ENCODE measurements around the gene TMEM98.
"Not testable (repeated sequence)": the region's sequence is repeated elsewhere in the genome, so short reads cannot be mapped to it uniquely, and the experiment has no call there.

TMEM98 gene

DNA sequence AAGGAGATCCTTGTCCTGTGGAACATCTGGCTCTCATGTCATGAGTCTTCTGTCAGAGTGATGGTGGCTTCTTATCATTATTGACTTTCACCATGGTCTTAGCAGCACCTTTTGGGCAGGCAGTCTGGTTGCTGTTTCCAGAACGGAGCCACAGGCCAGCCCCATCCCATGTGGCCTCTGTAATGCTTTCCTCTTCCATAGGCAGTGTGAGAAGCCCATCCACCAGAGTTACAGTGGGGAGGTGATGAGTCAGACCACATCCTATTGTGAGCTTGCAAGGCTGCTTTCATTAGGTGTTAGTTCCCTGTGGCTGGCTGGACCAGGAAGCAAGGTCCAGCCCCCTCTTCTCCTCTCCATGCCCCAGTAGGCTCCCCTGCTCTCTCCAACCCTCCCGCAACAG is 32.9 kb downstream of the TMEM98 start:
- H3K27ac ChIP-seq: no peak overlapping the region
- POLR2A ChIA-PET (ENCODE audit: low non-redundant PET): no interaction called here
- TF ChIP-seq, protein P1, sequence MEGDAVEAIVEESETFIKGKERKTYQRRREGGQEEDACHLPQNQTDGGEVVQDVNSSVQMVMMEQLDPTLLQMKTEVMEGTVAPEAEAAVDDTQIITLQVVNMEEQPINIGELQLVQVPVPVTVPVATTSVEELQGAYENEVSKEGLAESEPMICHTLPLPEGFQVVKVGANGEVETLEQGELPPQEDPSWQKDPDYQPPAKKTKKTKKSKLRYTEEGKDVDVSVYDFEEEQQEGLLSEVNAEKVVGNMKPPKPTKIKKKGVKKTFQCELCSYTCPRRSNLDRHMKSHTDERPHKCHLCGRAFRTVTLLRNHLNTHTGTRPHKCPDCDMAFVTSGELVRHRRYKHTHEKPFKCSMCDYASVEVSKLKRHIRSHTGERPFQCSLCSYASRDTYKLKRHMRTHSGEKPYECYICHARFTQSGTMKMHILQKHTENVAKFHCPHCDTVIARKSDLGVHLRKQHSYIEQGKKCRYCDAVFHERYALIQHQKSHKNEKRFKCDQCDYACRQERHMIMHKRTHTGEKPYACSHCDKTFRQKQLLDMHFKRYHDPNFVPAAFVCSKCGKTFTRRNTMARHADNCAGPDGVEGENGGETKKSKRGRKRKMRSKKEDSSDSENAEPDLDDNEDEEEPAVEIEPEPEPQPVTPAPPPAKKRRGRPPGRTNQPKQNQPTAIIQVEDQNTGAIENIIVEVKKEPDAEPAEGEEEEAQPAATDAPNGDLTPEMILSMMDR (conservative IDR thresholded peaks at IDR 0.05; ENCODE audit: low read depth): no peak
- CTCF ChIA-PET: no interaction called here
- DNase-seq (ENCODE audit: low spot score): no peak

DNA sequence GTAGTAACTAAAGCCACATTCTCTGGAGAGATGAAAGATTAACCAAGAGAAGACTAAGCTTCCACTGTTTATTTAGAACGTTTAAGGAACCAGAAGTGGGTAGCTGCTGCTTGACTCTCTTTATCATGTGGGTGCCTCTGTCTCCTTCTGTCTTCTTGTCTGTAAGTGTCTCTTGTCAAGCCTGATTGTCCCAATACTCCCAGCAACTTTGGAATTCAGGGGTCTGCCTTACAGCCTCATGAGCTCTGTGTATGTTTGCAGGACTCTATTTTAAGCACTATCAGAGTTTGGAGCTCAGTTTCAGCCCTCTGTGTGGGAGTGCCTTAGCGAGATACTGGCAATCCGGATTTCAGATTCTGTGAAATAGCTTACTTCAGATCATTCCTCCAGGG is 34.4 kb downstream of the TMEM98 start:
- no peak overlapping the region for H3K27ac ChIP-seq
- ChIA-PET POLR2A (ENCODE audit: low non-redundant PET) (no interaction called here), CTCF (no interaction called here)
- DNase-seq (ENCODE audit: low spot score): no peak
- TF ChIP-seq, protein P1 (conservative IDR thresholded peaks at IDR 0.05; ENCODE audit: low read depth): no peak

DNA sequence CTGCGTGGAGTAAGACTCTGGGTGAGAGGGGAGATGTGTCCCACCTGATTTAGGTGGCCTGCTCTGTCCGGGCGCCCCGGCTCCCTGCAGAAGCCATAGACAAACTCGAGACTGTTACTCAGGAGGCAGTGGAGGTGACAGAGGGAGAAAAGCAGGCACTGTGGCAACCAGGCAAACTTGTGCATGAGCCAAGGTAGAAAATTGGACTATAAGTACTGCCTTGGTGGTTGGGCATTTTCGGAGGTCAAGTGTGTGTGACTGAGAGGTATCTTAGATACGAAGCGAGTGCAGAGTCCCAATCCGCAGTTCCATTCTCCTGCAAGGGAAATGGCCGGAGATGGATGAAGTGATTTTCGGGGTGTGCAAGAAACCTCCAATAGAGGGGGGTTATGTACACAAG is 36.6 kb downstream of the TMEM98 start:
- TF ChIP-seq, protein P1 (conservative IDR thresholded peaks at IDR 0.05; ENCODE audit: low read depth): no peak
- ChIA-PET CTCF (no interaction called here), POLR2A (ENCODE audit: low non-redundant PET) (no interaction called here)
- DNase-seq (ENCODE audit: low spot score): no peak
- no peak overlapping the region for H3K27ac ChIP-seq

DNA sequence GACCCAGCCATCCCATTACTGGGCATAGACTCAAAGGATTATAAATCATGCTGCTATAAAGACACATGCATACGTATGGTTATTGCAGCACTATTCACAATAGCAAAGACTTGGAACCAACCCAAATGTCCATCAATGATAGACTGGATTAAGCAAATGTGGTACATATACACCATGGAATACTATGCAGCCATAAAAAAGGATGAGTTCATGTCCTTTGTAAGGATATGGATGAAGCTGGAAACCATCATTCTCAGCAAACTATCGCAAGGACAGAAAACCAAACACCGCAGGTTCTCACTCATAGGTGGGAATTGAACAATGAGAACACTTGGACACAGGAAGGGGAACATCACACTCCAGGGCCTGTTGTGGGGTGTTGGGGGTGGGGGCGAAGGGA is 41.3 kb downstream of the TMEM98 start:
- CTCF ChIA-PET; POLR2A ChIA-PET (ENCODE audit: low non-redundant PET); H3K27ac ChIP-seq; DNase-seq (ENCODE audit: low spot score): not testable (repeated sequence)

DNA sequence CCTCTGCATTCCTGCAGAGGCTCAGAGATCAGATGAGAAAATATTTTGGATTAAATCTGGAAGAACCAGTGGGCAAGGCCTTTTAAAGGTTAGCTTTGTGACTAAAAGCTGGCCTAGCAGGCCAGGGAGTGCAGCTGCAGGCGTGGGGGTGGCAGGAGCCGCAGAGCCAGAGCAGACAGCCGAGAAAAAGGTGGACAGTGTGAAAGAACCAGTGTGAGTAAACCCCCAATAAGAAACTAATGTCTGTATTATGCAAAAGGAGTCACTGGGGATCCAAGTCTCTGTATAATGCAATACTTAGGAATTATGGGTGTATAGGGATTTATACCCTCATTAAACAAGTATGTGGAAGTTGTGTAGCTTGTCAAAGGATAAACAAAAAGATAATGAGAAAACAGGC is 42.3 kb downstream of the TMEM98 start:
- POLR2A ChIA-PET (ENCODE audit: low non-redundant PET): no interaction called here
- no peak overlapping the region for H3K27ac ChIP-seq
- DNase-seq (ENCODE audit: low spot score): no peak
- TF ChIP-seq, protein P1 (conservative IDR thresholded peaks at IDR 0.05; ENCODE audit: low read depth): no peak
- CTCF ChIA-PET: no interaction called here

DNA sequence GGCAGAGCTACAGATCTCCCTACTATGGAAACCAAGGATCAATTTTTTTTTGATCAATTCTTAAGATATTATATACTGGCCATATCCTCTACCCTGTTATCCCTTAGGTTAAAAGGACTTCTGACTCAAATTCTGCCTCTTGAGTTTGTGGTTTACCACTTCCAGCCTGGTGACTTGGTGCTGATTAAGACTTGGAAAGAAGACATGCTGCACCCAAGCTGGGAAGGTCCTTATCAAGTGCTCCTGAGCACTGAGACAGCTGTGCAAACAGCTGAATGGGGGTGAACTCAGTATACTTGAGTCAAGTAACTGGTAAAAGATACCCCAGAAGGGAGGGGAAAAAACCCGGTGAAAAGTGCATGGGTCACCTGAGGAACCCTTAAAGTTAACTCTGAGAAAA is 43.2 kb downstream of the TMEM98 start:
- POLR2A ChIA-PET (ENCODE audit: low non-redundant PET): no interaction called here
- H3K27ac ChIP-seq: no peak overlapping the region
- no peak for DNase-seq (ENCODE audit: low spot score)
- TF ChIP-seq, protein P1 (conservative IDR thresholded peaks at IDR 0.05; ENCODE audit: low read depth): no peak
- CTCF ChIA-PET: no interaction called here

DNA sequence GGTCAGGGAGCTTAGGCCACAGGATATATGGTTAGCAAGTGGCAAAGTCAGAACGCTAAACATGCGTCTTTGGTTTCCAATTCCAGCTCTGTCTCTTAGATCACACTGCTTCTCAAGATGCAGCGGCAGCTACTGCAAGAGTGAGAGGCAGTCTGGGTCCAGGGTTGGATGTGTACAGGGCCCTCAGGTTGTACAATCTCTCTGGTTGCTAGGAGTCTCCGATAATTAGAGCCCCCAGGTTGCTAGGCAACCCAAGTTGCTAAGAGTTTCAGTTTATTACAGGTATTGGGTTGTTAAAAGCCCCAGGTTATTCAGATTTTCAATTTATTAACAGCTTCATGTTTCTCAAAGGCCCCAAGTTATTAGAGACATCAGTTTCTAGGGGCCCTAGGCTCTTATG is 48.2 kb downstream of the TMEM98 start:
- POLR2A ChIA-PET (ENCODE audit: low non-redundant PET): no interaction called here
- H3K27ac ChIP-seq: no peak overlapping the region
- DNase-seq (ENCODE audit: low spot score): no peak
- TF ChIP-seq, protein P1 (conservative IDR thresholded peaks at IDR 0.05; ENCODE audit: low read depth): no peak
- CTCF ChIA-PET: interaction anchor here (0.6 to 0.7 kb wide), 2 partner anchors 17 to 20 kb away, joined by 4 to 7 read pairs; no protein-coding TSS in a partner anchor

Measured in RWPE1 (cell line).